ENCODE data around the gene PDK1.

DNA sequence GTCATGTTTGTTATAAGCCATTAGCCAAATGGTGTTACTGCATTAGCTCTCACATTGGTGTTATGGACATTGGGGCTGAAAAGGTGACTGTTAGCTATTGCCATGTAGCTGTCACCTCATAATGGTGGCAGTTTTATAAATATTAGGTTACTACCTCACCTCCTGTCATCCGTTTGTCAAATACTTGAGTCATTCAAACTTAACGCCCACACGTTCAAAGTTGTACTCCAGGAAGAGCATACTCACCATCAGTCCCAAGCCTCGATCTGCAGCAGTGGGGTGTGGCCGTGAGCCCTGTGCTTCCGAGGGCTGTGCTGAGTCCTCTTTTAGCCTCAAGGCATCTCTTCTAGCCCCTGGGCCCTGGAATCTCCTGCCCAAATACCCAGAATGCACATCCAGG, 87.3 kb downstream of the PDK1 start:
- TF ChIP-seq, protein P1, sequence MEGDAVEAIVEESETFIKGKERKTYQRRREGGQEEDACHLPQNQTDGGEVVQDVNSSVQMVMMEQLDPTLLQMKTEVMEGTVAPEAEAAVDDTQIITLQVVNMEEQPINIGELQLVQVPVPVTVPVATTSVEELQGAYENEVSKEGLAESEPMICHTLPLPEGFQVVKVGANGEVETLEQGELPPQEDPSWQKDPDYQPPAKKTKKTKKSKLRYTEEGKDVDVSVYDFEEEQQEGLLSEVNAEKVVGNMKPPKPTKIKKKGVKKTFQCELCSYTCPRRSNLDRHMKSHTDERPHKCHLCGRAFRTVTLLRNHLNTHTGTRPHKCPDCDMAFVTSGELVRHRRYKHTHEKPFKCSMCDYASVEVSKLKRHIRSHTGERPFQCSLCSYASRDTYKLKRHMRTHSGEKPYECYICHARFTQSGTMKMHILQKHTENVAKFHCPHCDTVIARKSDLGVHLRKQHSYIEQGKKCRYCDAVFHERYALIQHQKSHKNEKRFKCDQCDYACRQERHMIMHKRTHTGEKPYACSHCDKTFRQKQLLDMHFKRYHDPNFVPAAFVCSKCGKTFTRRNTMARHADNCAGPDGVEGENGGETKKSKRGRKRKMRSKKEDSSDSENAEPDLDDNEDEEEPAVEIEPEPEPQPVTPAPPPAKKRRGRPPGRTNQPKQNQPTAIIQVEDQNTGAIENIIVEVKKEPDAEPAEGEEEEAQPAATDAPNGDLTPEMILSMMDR (conservative IDR thresholded peaks at IDR 0.05; ENCODE audit: low read depth, low read length): no peak
- no peak for TF ChIP-seq EZH2 (IDR thresholded peaks at IDR 0.05; ENCODE audit: borderline replicate concordance, low read depth, low read length, poor library complexity, severe bottlenecking)

Data from A673 (cell line).